NB4 (cell line): Measurements from ENCODE around the gene GRIK3.

Experiments
- MYC ChIP-seq: IDR thresholded peaks from 2 replicates; pipeline ENCODE4 v1.6.1; 2011; ENCODE audit warnings: low read depth, low read length
- POLR2A ChIP-seq: IDR thresholded peaks from 2 replicates; pipeline ENCODE4 v1.6.1; 2011; ENCODE audit warnings: mild to moderate bottlenecking; ENCODE audit not compliant: insufficient read length; ENCODE audit errors: extremely low read depth
- TF ChIP-seq, protein P1 (sequence below): IDR thresholded peaks from one replicate; pipeline ENCODE4 v1.5.1; 2012; ENCODE audit warnings: low read depth, low read length
- TF ChIP-seq, protein P2 (sequence below): IDR thresholded peaks from 2 replicates; pipeline ENCODE4 v1.6.1; 2011; ENCODE audit warnings: low read depth, low read length

- TF ChIP-seq, protein P1, sequence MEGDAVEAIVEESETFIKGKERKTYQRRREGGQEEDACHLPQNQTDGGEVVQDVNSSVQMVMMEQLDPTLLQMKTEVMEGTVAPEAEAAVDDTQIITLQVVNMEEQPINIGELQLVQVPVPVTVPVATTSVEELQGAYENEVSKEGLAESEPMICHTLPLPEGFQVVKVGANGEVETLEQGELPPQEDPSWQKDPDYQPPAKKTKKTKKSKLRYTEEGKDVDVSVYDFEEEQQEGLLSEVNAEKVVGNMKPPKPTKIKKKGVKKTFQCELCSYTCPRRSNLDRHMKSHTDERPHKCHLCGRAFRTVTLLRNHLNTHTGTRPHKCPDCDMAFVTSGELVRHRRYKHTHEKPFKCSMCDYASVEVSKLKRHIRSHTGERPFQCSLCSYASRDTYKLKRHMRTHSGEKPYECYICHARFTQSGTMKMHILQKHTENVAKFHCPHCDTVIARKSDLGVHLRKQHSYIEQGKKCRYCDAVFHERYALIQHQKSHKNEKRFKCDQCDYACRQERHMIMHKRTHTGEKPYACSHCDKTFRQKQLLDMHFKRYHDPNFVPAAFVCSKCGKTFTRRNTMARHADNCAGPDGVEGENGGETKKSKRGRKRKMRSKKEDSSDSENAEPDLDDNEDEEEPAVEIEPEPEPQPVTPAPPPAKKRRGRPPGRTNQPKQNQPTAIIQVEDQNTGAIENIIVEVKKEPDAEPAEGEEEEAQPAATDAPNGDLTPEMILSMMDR: no peak
- TF ChIP-seq POLR2A (no peak), MYC (no peak)
- TF ChIP-seq, protein P2, sequence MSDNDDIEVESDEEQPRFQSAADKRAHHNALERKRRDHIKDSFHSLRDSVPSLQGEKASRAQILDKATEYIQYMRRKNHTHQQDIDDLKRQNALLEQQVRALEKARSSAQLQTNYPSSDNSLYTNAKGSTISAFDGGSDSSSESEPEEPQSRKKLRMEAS: no peak
Observed at GRCh38 chr1:37083603-37084002, 49.3 kb upstream of the GRIK3 start.
